GM18498 (cell line): ENCODE measurements around the gene TSPAN19.
"Not testable (repeated sequence)": the region's sequence is repeated elsewhere in the genome, so short reads cannot be mapped to it uniquely, and the experiment has no call there.

ENCODE experiments used
- ATAC-seq: cut with Tn5 transposase; IDR thresholded peaks from one replicate; pipeline ENCODE4 v1.9.1; 2021; ENCODE audit warnings: mild to moderate bottlenecking, moderate library complexity; ENCODE audit not compliant: unreplicated experiment

The TSPAN19 gene

DNA sequence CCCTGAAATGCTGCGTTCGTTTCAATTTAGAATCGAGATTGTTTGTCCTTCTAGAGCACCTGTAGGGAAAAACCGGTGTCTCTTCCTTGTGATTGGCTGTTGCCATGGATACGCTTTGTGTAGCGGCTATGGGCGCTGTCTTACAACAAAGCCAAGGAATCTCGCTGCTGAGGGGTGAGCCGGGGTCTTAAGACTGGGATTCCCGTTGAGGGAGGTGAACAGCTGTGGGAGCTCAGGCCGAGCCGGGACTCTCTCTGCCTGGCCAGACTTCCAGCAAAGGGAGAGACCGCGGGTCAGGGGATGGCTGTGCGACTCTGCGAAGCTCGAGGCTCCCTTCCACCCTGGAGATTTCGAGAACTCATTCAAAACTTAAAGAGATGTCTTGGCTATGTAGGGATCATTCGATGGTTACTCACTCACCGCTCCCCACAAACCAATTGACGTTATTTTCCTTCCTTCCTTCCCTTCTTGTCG is at the start of gene TSPAN19, which contains the start of gene LRRIQ1:
Gene TSPAN19 (minus strand): TSS at position 44 of the 474 bp plus-strand sequence. CDS start 6,331 bp downstream, outside the sequence.
Gene LRRIQ1 (plus strand): TSS at position 118 of the 474 bp plus-strand sequence. CDS start 1,826 bp downstream, outside the sequence.
- ATAC-seq: peak; percentile 99

DNA sequence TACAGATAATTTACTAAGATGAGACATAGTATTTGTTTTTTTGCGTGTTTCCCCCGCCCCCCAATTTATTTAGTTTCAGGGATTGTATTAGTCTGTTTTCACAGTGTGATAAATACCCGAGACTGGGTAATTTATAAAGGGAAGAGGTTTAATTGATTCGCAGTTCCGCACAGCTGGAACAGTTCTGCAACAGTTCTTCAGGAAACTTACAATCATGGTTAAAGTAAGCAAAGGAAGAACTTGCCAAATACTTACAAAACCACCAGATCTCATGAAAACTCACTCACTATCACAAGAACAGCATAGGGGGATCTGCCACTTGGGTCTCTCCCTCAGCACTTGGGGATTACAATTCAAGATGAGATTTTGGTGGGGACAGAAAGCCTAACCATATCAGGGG is 49.0 kb upstream of the TSPAN19 start:
- no peak for ATAC-seq

DNA sequence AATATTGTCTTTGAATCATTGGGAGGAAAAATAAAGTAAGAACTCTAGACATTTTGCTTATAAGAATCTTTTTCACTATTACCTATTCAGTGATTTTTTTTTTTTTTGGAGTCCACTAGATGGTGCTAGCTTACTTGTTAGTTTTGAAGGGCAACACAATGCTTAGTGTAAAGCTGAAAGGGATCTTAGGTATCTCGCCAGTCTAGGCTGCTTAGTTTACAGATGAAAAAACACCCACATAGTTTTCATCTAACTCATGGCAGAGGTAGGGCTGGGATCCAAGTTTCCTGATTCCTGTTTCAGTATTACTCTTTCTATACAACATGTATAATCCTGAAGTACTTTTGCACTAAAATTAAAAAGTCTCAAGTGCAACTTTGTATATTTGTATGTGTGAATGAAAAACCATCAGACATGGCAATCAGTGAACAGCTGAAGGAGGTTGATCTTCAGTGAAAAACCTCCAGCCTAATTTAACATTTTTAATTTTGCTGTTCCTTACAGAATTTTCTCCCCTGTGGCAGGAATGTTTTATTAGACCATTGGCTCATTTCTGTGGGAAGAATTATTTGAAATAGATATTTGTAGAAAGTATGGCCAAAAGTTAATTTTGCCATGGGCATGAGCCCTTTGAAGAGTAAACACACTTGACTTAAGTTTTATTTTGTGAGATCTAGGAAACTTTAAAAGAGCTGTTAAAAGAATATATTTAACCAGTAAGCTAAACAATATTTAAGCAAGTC is 40.8 kb upstream of the TSPAN19 start:
- peak; percentile 78 for ATAC-seq

DNA sequence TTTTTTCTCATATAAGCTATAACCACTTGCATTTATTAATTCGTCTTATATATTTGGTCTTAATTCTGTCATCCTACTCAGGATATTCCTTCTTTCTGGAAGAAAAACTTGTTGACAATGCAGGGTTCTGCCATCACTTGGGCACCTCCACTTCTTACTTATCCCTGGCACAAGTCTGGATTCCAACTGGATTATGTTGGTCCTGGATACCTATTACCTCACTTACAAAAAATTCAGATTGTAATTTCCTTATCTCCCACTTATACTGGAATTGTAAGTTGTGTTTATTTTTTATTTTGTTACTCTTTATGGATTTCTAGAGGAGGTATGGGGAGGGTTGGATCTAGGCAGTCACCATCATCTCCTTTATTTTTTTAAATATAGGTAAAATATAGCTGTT is 36.7 kb upstream of the TSPAN19 start:
- ATAC-seq: no peak

DNA sequence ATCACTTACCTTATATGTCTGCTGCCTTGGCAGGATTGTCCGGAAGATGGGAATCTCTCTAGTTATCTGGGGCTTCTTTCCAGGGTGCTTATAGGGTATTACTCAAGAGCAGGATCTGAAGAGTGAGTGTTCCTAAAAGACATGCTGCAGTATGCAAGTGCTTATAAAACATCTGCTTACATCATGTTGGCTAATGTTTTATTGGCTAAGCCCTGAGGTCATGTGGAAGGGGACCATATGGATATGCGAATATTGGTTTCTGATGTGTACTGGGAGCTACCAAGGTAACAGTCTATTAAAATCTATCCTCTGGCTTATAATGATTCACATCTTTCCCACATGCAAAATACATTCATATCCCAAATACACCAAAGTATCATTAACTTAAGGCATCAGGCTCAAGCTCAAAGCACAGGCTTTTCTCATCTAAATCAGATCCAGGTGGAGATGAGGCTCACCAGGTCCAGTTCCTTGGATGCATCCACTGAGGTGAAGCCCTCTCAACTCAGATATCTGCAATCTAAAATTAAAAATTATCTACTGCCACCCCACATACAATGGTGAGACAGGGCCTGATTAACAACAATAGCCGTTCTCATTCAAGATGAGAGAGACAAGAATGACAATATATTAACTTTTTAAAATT is 29.9 kb upstream of the TSPAN19 start:
- no peak for ATAC-seq

DNA sequence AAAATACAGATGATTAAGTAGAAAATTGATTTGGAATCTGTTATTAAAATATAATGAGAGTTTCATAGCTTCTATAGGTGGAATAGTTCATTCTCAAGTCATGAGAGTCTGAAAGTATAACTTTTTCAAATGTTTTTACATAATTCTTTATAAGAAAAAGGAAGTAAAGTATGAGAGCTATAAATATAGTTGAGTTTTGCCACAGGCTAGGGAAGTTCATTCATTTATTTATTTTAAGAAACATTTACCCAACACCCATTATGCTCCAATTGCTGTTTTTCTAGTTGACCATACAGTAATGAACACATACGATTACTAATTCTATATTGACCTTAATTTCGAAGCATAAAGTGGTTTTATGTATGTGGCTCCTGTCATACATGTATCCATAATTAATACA is 24.8 kb upstream of the TSPAN19 start:
- no peak for ATAC-seq

DNA sequence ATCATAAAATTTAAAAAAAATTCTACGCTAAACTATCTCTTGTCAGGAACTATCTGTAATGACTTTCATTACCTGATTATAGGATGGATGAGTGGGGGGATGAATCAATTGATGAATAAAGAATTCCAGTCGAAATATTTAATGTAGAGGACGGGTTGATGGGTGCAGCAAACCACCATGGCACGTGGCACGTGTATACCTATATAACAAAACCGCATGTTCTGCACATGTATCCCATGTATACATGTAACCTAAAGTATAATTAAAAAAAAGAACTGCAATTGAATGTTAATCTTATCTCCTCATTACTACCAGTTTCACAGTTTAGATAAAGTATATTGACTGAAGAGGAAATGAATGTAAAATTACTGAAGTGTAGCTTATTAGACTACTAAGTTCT is 23.5 kb upstream of the TSPAN19 start:
- no peak for ATAC-seq

DNA sequence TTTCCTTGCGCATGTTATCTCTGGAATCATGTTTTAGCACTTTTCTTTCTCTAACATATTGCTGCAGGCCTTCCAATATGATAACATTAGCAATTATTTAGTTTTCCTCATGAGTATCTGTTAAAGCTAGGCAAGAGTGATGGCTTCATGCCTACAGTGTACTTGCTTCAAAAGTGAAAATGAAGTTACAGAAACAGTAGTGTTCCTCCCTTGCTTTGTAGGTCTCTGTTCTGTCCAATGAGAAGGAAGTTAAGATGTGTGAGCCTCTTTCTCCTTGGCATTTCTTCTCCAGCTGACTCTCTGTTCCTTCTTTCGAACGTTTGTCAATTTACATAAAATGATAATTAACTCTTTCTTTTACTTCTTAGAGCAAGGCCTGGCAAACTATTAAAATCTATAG is 22.3 kb upstream of the TSPAN19 start:
- ATAC-seq: peak; percentile 62

DNA sequence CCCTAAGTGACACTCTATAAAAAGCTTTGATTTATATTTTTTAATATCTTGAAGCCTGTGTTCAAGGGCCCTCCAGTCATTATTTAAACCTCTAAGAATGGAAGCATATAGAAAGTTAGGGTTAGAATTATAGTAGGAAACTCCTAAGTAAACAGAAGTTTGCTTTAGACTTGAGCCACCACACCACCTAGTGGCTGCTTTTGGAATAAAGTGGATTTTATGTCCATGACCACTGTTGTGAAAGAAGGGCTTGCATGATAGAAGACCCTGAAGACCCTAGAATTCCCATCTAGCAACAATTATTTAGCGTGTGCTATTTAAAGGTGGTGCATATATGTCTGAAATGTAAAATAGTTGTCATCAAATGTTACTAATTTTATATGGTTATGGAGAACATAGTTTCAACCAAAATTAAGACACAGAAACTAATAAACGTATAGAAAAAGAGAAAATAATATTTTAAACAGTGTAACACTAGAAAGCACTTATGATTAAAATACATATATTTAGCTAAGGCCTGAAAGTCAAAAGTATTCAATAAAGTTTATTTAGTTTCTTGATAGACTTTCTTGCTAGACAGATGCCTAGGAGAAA is 21.4 kb upstream of the TSPAN19 start:
- ATAC-seq: peak; percentile 83

DNA sequence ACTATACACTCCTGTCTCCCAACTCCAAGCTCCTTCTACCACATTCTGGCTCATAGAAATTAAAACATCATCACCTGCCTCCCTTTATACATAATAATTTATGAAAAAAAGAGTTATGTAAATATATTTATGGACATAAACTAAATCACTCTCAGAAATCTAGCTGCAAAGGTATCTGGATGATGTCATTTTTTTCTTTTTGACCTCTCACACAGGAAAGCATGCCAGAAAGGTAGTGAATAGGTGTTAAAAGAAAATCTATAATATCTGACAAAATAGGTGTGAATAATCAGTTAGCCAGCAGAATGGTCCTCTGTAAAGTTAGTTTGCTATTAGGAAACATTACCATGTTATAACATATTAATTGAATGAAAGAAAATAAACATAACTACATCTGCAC is 7.8 kb upstream of the TSPAN19 start:
- no peak for ATAC-seq

DNA sequence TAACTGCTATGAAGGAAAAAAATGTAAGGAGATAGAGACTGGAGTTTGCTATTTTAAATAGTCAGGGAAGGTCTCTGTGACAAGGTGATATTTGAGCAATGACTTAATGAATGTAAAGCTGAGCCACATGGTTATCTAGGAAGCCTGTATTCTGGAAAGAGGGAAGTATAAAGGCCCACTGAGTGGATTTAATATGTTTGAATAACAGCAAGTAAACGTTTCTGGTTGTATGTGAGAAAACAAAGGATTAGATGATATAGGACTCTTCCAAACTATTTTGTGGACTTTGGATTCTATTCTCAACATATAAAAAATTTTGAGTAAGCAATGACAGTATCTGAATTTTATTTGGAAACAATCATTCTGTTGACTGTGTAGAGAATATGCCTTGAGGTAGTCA is 5.3 kb upstream of the TSPAN19 start:
- no peak for ATAC-seq

DNA sequence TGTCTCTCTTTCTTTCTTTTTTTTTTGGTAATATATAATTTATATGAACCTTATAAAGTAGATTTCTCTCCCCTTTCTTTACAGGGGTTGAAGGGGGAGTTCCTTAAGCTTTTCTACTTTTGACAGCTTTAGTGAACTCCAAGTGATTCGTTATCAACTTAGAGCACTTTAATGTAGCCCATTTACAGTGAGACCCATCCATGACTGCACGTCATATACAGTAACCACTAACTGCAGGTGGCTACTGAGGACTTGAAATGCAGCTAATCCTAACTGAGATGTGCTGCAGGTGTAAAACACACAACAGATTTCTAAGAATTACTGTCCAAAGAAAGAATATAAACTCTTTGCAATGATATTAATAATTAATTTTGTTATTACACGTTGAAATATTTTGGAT is 656 bp upstream of the TSPAN19 start:
- ATAC-seq: no peak

DNA sequence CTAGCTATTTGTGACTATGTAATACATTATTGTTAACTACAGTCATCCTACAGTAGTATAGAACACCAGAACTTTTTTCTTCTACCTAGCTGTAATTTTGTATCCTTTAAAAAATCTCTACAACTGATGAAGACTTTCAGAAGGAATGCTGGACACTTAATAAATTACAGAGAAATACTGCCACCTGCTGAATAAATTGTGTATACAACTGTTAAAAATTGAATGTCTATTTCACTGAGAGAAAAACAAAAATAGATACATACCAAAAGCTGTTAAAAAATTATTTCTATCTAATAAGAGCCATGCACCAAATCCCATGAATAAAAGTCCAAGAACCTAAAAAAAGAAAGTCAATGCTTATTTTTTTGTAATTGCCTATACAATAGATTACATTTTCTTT is 6.6 kb downstream of the TSPAN19 start:
- ATAC-seq: no peak

DNA sequence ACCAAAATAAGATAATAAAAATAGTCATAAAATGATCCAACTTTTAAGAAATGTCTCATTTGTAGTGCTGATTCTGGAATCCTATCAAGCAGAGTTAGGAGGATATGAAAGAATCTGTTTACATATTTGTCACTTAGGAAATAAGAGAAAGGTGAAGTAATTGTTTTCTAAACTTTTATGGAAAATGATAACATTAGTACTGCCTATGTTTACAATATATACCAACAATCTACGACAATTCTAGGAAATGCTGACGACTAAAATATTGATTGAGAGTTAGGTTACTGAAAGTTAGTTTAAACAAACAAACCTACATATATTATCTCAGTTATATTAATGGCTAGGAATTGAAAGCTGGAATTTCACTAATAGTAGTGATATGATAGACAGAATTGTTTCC is 18.0 kb downstream of the TSPAN19 start:
- ATAC-seq: no peak

DNA sequence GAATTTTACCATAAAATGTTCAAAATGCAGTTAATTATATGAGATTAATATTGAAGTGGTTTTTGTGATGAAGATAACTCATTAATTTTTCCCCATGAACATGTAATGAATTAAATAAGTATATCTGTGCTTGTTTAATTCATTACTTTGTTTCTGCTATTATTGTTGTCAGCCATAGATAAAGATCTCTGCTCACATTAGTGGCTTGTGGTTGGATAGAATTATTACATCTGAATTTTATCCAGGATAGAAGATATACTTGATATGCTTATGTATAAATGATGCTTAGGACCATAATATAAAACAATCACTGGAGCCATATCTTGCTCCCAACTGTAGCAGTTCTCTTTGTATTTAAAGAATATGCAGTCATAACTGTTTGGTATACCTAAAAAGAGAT is 18.5 kb downstream of the TSPAN19 start:
- no peak for ATAC-seq

DNA sequence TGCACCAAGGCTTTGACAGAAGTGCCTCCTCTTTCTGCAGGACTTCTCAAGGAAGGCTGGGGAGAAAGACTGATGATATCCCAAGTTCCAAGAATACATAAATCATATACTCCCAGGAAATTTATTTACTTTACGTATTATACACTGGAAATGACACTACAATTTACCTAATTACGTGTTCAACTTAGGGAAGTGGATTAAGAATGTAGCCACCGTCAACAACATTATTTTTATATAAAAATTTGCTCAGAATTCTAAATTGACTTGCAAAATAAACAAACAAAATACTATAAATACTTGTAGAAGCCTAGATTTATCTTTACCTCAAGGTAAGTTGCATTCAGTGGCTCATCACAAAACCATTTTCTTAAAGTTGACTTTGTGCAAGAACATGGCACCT is 18.9 kb downstream of the TSPAN19 start:
- no peak for ATAC-seq

DNA sequence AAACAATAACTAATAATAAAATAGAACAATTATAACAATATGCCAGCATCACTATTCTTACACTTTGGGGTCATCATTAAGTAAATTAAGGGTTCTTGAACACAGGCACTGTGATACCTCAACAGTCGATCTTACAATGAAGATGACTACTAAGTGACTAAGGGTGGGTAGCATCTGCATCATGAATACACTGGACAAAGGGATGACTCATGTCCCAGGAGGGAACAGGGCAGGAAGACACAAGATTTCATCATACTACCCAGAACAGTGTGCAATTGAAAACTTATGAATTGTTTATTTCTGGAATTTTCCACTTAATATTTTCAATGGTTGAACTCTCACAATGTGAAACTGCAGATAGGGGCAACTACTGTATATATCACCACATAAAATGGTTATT is 19.7 kb downstream of the TSPAN19 start:
- no peak for ATAC-seq

DNA sequence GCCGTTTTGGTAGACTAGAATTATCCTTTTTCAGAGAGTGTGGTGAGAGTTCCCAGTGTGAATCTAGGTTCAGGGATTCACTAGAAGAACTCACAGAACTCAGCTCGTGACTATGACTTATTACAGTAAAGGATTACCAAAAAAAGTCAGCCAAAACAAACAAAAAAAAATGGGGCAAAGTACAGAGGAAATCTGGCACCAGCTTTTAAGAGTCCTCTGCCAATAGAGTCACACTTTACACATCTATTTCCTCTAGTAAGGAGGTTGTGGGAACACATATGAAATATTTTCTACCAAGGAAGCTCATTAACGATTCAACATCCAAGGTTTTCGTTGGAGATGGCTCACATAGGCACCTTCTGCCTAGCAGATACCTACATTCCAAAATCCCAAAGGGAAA is 28.2 kb downstream of the TSPAN19 start:
- no peak for ATAC-seq

DNA sequence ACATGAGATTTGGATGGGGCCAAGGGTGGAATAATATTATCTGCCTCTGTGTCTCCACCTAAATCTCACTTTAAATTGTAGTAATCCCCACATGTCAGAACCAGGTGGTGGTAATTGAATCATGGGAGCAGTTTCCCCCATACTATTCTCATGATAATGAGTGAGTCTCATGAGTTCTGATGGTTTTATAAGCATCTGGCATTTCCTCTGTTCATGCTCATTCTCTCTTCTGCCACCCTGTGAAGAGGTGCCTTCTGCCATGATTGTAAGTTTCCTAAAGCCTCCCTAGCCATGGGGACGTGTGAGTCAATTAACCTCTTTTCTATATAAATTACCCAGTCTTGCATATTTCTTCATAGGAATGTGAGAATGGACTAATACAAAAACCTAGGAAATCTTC is 29.9 kb downstream of the TSPAN19 start:
- ATAC-seq: no peak

DNA sequence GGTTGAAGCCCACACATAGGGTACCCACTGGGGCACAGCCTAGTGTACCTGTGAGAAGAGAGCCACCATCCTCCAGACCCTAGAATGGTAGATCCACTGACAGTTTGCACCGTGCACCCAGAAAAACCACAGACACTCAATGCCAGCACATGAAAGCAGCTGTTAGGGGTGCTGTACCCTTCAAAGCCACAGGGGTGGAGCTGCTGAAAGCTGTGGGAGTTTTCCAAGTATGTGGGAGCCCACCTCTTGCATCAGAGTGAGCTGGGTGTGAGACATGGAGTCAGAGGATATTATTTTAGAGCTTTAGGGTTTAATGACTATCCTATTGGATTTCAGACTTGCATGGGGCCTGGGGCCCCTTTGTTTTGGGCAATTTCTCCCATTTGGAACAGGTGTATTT is 30.5 kb downstream of the TSPAN19 start:
- ATAC-seq: no peak

DNA sequence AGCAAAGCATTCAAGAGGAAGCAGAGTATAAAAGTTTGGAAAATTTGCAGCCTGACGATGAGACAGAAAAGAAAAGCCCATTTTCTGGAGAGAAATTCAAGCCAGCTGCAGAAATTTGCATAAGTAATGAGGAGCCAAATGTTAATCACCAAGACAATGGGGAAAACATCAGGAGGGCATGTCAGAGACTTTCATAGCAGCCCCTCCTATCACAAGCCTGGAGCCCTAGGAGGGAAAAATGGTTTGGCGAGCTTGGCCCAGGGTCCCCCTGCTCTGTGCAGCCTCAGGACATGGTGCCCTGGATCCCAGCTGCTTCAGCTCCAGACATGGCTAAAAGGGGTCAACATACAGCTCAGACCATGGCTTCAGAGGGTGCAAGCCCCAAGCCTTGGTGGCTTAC is 31.0 kb downstream of the TSPAN19 start:
- not testable (repeated sequence) for ATAC-seq

DNA sequence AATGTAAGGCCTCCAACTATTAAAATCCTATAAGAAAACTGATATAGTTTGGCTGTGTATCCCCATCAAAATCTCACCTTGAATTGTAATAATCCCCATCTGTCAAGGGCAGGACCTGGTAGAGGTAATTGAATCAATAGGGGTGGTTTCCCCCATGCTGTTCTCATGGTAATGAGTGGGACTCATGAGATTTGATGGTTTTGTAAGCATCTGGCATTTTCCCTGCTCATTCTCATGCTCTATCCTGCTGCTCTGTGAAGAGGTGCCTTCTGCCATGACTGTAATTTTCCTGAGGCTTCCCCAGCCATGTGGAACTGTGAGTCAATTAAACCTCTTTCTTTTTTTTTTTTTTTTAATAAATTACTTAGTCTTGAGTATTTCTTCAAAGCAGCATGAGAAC is 31.9 kb downstream of the TSPAN19 start:
- no peak for ATAC-seq
